Erythroblast (primary cell): Measurements from ENCODE around the gene KIAA1671.

Source experiments
- GATA1 ChIP-seq: IDR thresholded peaks from 2 replicates; pipeline ENCODE4 v1.6.1; 2011; ENCODE audit warnings: low read depth, mild to moderate bottlenecking, control low read depth, low read length, moderate library complexity
- POLR2A ChIP-seq: IDR thresholded peaks from 2 replicates; pipeline ENCODE4 v1.6.1; 2011; ENCODE audit warnings: mild to moderate bottlenecking, low read length

GRCh38 chr22:25149014-25149413, 196.5 kb downstream of the KIAA1671 start:
- TF ChIP-seq POLR2A (no peak), GATA1 (no peak)
